Thoracic aorta (tissue), 2 donors: ENCODE results near the gene GNAS. TPM values are rescaled to one million over a fixed set of nuclear protein-coding genes. Genes with fewer than 3 reads are reported as not detected.
A peak's percentile ranks its signal among the peaks of the same experiment; 100 is the strongest.

Source experiments
- ATAC-seq: fragments of 150-250 bp; one replicate; pipeline ENCODE4 v1.8.0; 2017; ENCODE audit warnings: low read depth; ENCODE audit not compliant: insufficient number of reproducible peaks, low FRiP score
- DNase-seq: peaks from one replicate; pipeline ENCODE4 v3.0.0-alpha.2; 2020; ENCODE audit warnings: low spot score
- H3K27ac ChIP-seq, 2 donors: fragments of 200-600 bp; sonication (generic); 1 replicate in 1 of 2; 2 replicates in 1 of 2; pipeline ENCODE4 v1.5.1; 2016; ENCODE audit warnings: mild to moderate bottlenecking in 2 of 2, moderate library complexity in 2 of 2
- H3K27me3 ChIP-seq: fragments of 200-600 bp; sonication (generic); replicated peaks from 2 replicates; pipeline ENCODE4 v1.6.0; 2016; ENCODE audit warnings: mild to moderate bottlenecking; ENCODE audit not compliant: insufficient read depth
- H3K36me3 ChIP-seq: fragments of 200-600 bp; sonication (generic); one replicate; pipeline ENCODE4 v1.5.1; 2016
- H3K4me1 ChIP-seq, 2 donors: fragments of 200-600 bp; sonication (generic); 1 replicate in 1 of 2; 2 replicates in 1 of 2; pipeline versions ENCODE4 v1.5.1 to v1.6.0; 2016; ENCODE audit warnings: low read depth in 2 of 2, mild to moderate bottlenecking in 1 of 2; ENCODE audit not compliant: control insufficient read depth in 1 of 2
- H3K4me3 ChIP-seq: fragments of 200-600 bp; sonication (generic); 2 replicates; pipeline ENCODE4 v1.5.1; 2016; ENCODE audit warnings: mild to moderate bottlenecking
- H3K9me3 ChIP-seq: fragments of 200-600 bp; sonication (generic); 2 replicates; pipeline ENCODE4 v1.5.1; 2016
- CTCF ChIP-seq: fragments of 200-600 bp; sonication (generic); IDR thresholded peaks from one replicate; pipeline ENCODE4 v1.5.1; 2019; ENCODE audit warnings: antibody characterized with exemption
- total RNA-seq, 2 donors: library from RNA; depleted of rRNA; stranded (reverse); fragments of >200 nt; gene quantifications; one replicate each; pipeline versions ENCODE4 v1.1.0 to v1.2.3, GENCODE V29; 2016

The GNAS gene
- total RNA-seq, 2 donors from 2014 or later: 742 to 943 TPM

GRCh38 chr20:58836616-58837204 is 15.8 kb upstream of the GNAS start:
- no peak for DNase-seq
- Histone ChIP-seq H3K27me3 (no peaks in the 10 kb centered on the region), H3K4me3 (no peak overlapping the region), H3K27ac (no peak overlapping the region), H3K36me3 (no peaks in the 10 kb centered on the region), H3K9me3 (no peaks in the 10 kb centered on the region), H3K4me1 (peaks cover 3 to 13% of the 10 kb centered on the region in 2 donors)
- ATAC-seq: no peak
- TF ChIP-seq CTCF: no peak

GRCh38 chr20:58837717-58838116 is 14.8 kb upstream of the GNAS start:
- H3K4me1 ChIP-seq: peaks cover 3 to 13% of the 10 kb centered on the region in 2 donors
- H3K27me3 ChIP-seq: no peaks in the 10 kb centered on the region
- no peak overlapping the region for H3K4me3 ChIP-seq
- no peak overlapping the region for H3K27ac ChIP-seq
- ATAC-seq (no peak), DNase-seq (no peak)
- no peaks in the 10 kb centered on the region for H3K36me3 ChIP-seq
- no peak for TF ChIP-seq CTCF
- H3K9me3 ChIP-seq: no peaks in the 10 kb centered on the region

- DNase-seq (no peak), ATAC-seq (no peak)
- Histone ChIP-seq H3K4me3 (no peak overlapping the region), H3K9me3 (no peaks in the 10 kb centered on the region), H3K27me3 (no peaks in the 10 kb centered on the region), H3K4me1 (peaks cover 3 to 13% of the 10 kb centered on the region in 2 donors), H3K27ac (no peak overlapping the region), H3K36me3 (no peaks in the 10 kb centered on the region)
- no peak for TF ChIP-seq CTCF
Observed at GRCh38 chr20:58838174-58838573, 14.3 kb upstream of the GNAS start.

GRCh38 chr20:58839474-58839874 is 13.0 kb upstream of the GNAS start:
- TF ChIP-seq CTCF: peak; percentile 28
- H3K4me1 ChIP-seq: peaks cover 3 to 13% of the 10 kb centered on the region in 2 donors
- no peaks in the 10 kb centered on the region for H3K9me3 ChIP-seq
- H3K27me3 ChIP-seq: no peaks in the 10 kb centered on the region
- H3K4me3 ChIP-seq: peak overlapping the region; percentile 42
- no peak overlapping the region for H3K27ac ChIP-seq
- no peak for DNase-seq
- H3K36me3 ChIP-seq: no peaks in the 10 kb centered on the region
- ATAC-seq: no peak

- Histone ChIP-seq H3K27me3 (no peaks in the 10 kb centered on the region), H3K4me3 (peak overlapping the region; percentile 42), H3K9me3 (no peaks in the 10 kb centered on the region), H3K4me1 (peaks cover 3 to 13% of the 10 kb centered on the region in 2 donors), H3K36me3 (no peaks in the 10 kb centered on the region), H3K27ac (no peak overlapping the region)
- DNase-seq (no peak), ATAC-seq (no peak)
- no peak for TF ChIP-seq CTCF
Observed at GRCh38 chr20:58839991-58840747, 12.3 kb upstream of the GNAS start.
